ENCODE results near the gene EIF2S2. TPM values are rescaled to one million over a fixed set of nuclear protein-coding genes. Genes with fewer than 3 reads are reported as not detected.

The EIF2S2 gene
- polyA plus RNA-seq, 2 of the 4 experiments (the other 2 are of a cell fraction), result 149 to 227 TPM

GRCh38 chr20:34124469-34125249 is 12.6 kb upstream of the EIF2S2 start:
- no peak overlapping the region for H3K4me2 ChIP-seq
- H3K4me1 ChIP-seq, result peaks cover 5% of the 10 kb centered on the region; the same call in 2 of the 3 replicates
- H3K4me3 ChIP-seq, result no peak overlapping the region
- no peak for DNase-seq (ENCODE audit: low read depth in 1 of 2, low spot score in 1 of 2)
- ChIA-PET CTCF (no interaction called here), POLR2A (interaction anchor here (1.9 kb wide), 1 partner anchor 13 kb away, joined by 7 read pairs; the partner anchor contains the start of gene EIF2S2)
- TF ChIP-seq BHLHE40 (IDR thresholded peaks at IDR 0.05; ENCODE audit: low read depth, low read length) (no peak), GATA3 (IDR thresholded peaks at IDR 0.05; ENCODE audit: borderline replicate concordance) (no peak), HDAC2 (IDR thresholded peaks at IDR 0.05) (no peak), RFX5 (IDR thresholded peaks at IDR 0.05) (no peak), ATOH8 (CRISPR knock-in tag; IDR thresholded peaks at IDR 0.05; ENCODE audit: low read depth) (no peak), ZC3H11A (IDR thresholded peaks at IDR 0.05) (no peak), SREBF2 (IDR thresholded peaks at IDR 0.05) (no peak), NPAS2 (CRISPR knock-in tag; IDR thresholded peaks at IDR 0.05; ENCODE audit: borderline replicate concordance) (no peak), MAZ (IDR thresholded peaks at IDR 0.05; ENCODE audit: borderline replicate concordance, low read depth, low read length) (no peak), TFCP2L1 (CRISPR knock-in tag; IDR thresholded peaks at IDR 0.05) (no peak), HOXB13 (CRISPR knock-in tag; IDR thresholded peaks at IDR 0.05; ENCODE audit: low read depth) (no peak), RNF2 (IDR thresholded peaks at IDR 0.05; ENCODE audit: borderline replicate concordance, low read depth) (no peak), FOSB (CRISPR knock-in tag; IDR thresholded peaks at IDR 0.05) (no peak), EHMT2 (IDR thresholded peaks at IDR 0.05; ENCODE audit: low read depth) (no peak), KDM1A (IDR thresholded peaks at IDR 0.05; ENCODE audit: low read depth) (no peak), CHD4 (IDR thresholded peaks at IDR 0.05; ENCODE audit: borderline replicate concordance) (no peak), TP53 (CRISPR knock-in tag; IDR thresholded peaks at IDR 0.05) (no peak)
- TF ChIP-seq, protein P1, sequence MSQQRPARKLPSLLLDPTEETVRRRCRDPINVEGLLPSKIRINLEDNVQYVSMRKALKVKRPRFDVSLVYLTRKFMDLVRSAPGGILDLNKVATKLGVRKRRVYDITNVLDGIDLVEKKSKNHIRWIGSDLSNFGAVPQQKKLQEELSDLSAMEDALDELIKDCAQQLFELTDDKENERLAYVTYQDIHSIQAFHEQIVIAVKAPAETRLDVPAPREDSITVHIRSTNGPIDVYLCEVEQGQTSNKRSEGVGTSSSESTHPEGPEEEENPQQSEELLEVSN (IDR thresholded peaks at IDR 0.05; ENCODE audit: borderline replicate concordance, low read depth), result no peak
- TF ChIP-seq, protein P2, sequence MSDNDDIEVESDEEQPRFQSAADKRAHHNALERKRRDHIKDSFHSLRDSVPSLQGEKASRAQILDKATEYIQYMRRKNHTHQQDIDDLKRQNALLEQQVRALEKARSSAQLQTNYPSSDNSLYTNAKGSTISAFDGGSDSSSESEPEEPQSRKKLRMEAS (IDR thresholded peaks at IDR 0.05), result no peak
- 48% methylated on average over 2 of the region's 2 CpGs for WGBS (ENCODE audit: missing lambda C conversion rate)
- H3K9me3 ChIP-seq, result no peaks in the 10 kb centered on the region
- no peak for FAIRE-seq
- ATAC-seq, result peak in 1 of 2 experiments; percentile 13; a peak in 1 of 6 replicates
- no peak overlapping the region for H3K27ac ChIP-seq

DNA sequence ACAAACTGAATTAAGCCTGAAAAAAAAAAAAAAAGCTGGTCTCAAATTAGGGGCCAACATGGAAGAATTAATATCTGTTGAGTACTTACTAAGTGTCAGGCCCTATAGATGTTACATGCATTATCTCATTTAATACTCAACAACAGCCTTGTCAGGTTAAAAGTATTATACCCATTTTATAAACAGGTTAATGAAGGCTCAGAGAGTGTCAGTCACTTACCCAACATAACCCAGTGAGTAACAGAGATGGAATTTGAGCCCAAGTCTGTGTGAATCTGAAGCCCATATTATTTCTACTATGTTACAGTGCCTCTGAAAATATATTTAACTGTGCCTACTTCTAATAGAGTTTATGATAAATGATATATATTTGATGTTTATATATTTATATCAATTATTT is 11.3 kb upstream of the EIF2S2 start:
- DNase-seq (ENCODE audit: low read depth in 1 of 2, low spot score in 1 of 2), result no peak
- peaks cover 5% of the 10 kb centered on the region; the same call in 2 of the 3 replicates for H3K4me1 ChIP-seq
- H3K4me3 ChIP-seq, result no peak overlapping the region
- POLR2A ChIA-PET, result interaction anchor here (1.0 kb wide), 1 partner anchor 11 kb away, joined by 3 read pairs; the partner anchor contains the start of gene EIF2S2
- TF ChIP-seq MAZ (IDR thresholded peaks at IDR 0.05; ENCODE audit: borderline replicate concordance, low read depth, low read length) (no peak), ZNF302 (CRISPR knock-in tag; IDR thresholded peaks at IDR 0.05) (no peak), TFCP2L1 (CRISPR knock-in tag; IDR thresholded peaks at IDR 0.05) (no peak), EP300 (IDR thresholded peaks at IDR 0.05) (no peak)
- CTCF ChIA-PET, result no interaction called here
- H3K9me3 ChIP-seq, result no peaks in the 10 kb centered on the region
- no peak for FAIRE-seq
- no peak overlapping the region for H3K4me2 ChIP-seq
- no peak overlapping the region for H3K27ac ChIP-seq
- no peak for ATAC-seq

Data from A549 (cell line).